ENCODE measurements around the gene SESTD1.

The SESTD1 gene

GRCh38 chr2:179264368-179265081 is at the start of gene SESTD1:
Gene SESTD1 (minus strand): TSS chr2:179264832. CDS start chr2:179191841, 72,991 bp downstream.
- in situ Hi-C loops (cut with HindIII; ENCODE audit: low sequenced_read_pairs) = no loop called here

GRCh38 chr2:179313057-179313456 is 48.4 kb upstream of the SESTD1 start:
- in situ Hi-C loops (cut with HindIII; ENCODE audit: low sequenced_read_pairs) = no loop called here

GRCh38 chr2:179311101-179311500 is 46.5 kb upstream of the SESTD1 start:
- in situ Hi-C loops (cut with HindIII; ENCODE audit: low sequenced_read_pairs) = no loop called here

GRCh38 chr2:179307616-179308371 is 43.2 kb upstream of the SESTD1 start:
- in situ Hi-C loops (cut with HindIII; ENCODE audit: low sequenced_read_pairs) = no loop called here

- in situ Hi-C loops (cut with HindIII; ENCODE audit: low sequenced_read_pairs) = no loop called here
These were observed 40.5 kb upstream of the SESTD1 start for GRCh38 chr2:179305125-179305524.

GRCh38 chr2:179304424-179304823 is 39.8 kb upstream of the SESTD1 start:
- in situ Hi-C loops (cut with HindIII; ENCODE audit: low sequenced_read_pairs) = no loop called here

GRCh38 chr2:179302764-179303571 is 38.3 kb upstream of the SESTD1 start:
- in situ Hi-C loops (cut with HindIII; ENCODE audit: low sequenced_read_pairs) = no loop called here

- in situ Hi-C loops (cut with HindIII; ENCODE audit: low sequenced_read_pairs) = no loop called here
These were observed 37.5 kb upstream of the SESTD1 start for GRCh38 chr2:179302149-179302548.

- in situ Hi-C loops (cut with HindIII; ENCODE audit: low sequenced_read_pairs) = no loop called here
These were observed 34.0 kb upstream of the SESTD1 start for GRCh38 chr2:179298666-179299065.

GRCh38 chr2:179297927-179298326 is 33.3 kb upstream of the SESTD1 start:
- in situ Hi-C loops (cut with HindIII; ENCODE audit: low sequenced_read_pairs) = no loop called here

GRCh38 chr2:179290329-179290728 is 25.7 kb upstream of the SESTD1 start:
- in situ Hi-C loops (cut with HindIII; ENCODE audit: low sequenced_read_pairs) = no loop called here

- in situ Hi-C loops (cut with HindIII; ENCODE audit: low sequenced_read_pairs) = no loop called here
These were observed 20.4 kb upstream of the SESTD1 start for GRCh38 chr2:179285060-179285459.

GRCh38 chr2:179277429-179278196 is 13.0 kb upstream of the SESTD1 start:
- in situ Hi-C loops (cut with HindIII; ENCODE audit: low sequenced_read_pairs) = no loop called here

- in situ Hi-C loops (cut with HindIII; ENCODE audit: low sequenced_read_pairs) = no loop called here
These were observed 10.8 kb upstream of the SESTD1 start for GRCh38 chr2:179275253-179276012.

- in situ Hi-C loops (cut with HindIII; ENCODE audit: low sequenced_read_pairs) = no loop called here
These were observed 10.1 kb upstream of the SESTD1 start for GRCh38 chr2:179274749-179275148.

- in situ Hi-C loops (cut with HindIII; ENCODE audit: low sequenced_read_pairs) = no loop called here
These were observed 8.9 kb upstream of the SESTD1 start for GRCh38 chr2:179273461-179273962.

- in situ Hi-C loops (cut with HindIII; ENCODE audit: low sequenced_read_pairs) = no loop called here
These were observed 8.0 kb upstream of the SESTD1 start for GRCh38 chr2:179272406-179273192.

GRCh38 chr2:179270689-179271088 is 6.1 kb upstream of the SESTD1 start:
- in situ Hi-C loops (cut with HindIII; ENCODE audit: low sequenced_read_pairs) = no loop called here
